ENCODE data around the gene ZG16. TPM values are rescaled to one million over a fixed set of nuclear protein-coding genes. Genes with fewer than 3 reads are reported as not detected.
A peak's percentile ranks its signal among the peaks of the same experiment; 100 is the strongest.

ZG16 gene
- total and polyA plus RNA-seq, 2 experiments from 2014 or later, result not detected

DNA sequence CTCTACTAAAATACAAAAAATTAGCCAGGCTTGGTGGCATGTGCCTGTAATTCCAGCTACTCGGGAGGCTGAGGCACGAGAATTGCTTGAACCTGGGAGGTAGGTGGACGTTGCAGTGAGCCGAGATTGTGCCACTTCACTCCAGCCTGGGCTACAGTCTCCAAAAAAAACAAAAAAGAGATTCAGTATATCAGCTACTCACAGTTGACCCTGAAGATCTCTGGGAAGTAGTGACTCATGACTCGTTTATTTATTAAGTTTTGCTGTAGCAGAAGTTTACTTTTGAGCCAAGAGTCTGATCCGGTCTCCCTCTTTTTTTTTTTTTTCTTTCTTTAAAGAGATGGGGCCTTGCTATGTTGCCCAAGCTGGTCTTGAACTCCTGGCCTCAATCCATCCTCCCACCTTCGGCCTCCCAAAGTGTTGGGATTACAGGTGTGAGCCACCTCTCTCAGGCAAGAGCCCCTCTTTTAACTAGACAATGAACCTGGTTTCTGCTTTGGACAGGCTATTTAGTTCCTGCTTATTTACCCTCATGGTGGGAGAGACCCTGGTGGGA lies 46.6 kb downstream of the ZG16 start:
- Mint-ChIP-seq H3K9me3 (no peaks in the 10 kb centered on the region; the same call in 2 of the 3 replicates), H3K27ac (peak overlapping the region; percentile 93; the same call in 1 of the 2 replicates), H3K27me3 (ENCODE audit: insufficient read depth, low read depth, poor library complexity) (peaks cover 9% of the 10 kb centered on the region), H3K4me3 (no peak overlapping the region), H3K4me1 (peaks cover 24% of the 10 kb centered on the region), H3K36me3 (ENCODE audit: low read depth) (peaks cover 9% of the 10 kb centered on the region)
- Histone ChIP-seq H3F3A (replicated peaks; ENCODE audit: low read depth) (peaks cover 3% of the 10 kb centered on the region), H3K27me3 (ENCODE audit: insufficient read depth) (no peaks in the 10 kb centered on the region), H3K4me2 (no peak overlapping the region), H3K79me2 (replicated peaks; ENCODE audit: insufficient read depth) (no peaks in the 10 kb centered on the region), H3K9me2 (ENCODE audit: insufficient read depth) (no peaks in the 10 kb centered on the region), H3K4me1 (ENCODE audit: insufficient read depth) (no peaks in the 10 kb centered on the region; the same call in 1 of the 2 replicates), H2AFZ (no peak overlapping the region), H3K36me3 (ENCODE audit: insufficient read depth) (peaks cover 3% of the 10 kb centered on the region; the same call in 1 of the 2 replicates), H3K4me3 (no peak overlapping the region), H4K20me1 (replicated peaks; ENCODE audit: insufficient read depth) (peaks cover 3% of the 10 kb centered on the region; the same call in 1 of the 2 replicates), H3K27ac (ENCODE audit: low read depth) (0 out of 2 replicates have a peak overlapping the region, but pooled peaks have one; percentile 32)
- no peak for ATAC-seq
- DNase-seq (ENCODE audit: low spot score), result no peak
- TF ChIP-seq ZNF462 (CRISPR knock-in tag; IDR thresholded peaks at IDR 0.05) (no peak), CREB1 (CRISPR knock-in tag; IDR thresholded peaks at IDR 0.05; ENCODE audit: low read depth) (no peak), EZH2phosphoT487 (IDR thresholded peaks at IDR 0.05; ENCODE audit: unreplicated experiment) (no peak), EZH2 (IDR thresholded peaks at IDR 0.05; ENCODE audit: low read depth, unreplicated experiment) (no peak), ZNF331 (CRISPR knock-in tag; IDR thresholded peaks at IDR 0.05; ENCODE audit: low read depth) (no peak), STAT1 (IDR thresholded peaks at IDR 0.05; ENCODE audit: unreplicated experiment) (no peak), NANOG (IDR thresholded peaks at IDR 0.05; ENCODE audit: borderline replicate concordance) (no peak), JUNB (IDR thresholded peaks at IDR 0.05; ENCODE audit: unreplicated experiment) (no peak), REST (IDR thresholded peaks at IDR 0.05; ENCODE audit: unreplicated experiment) (no peak), ZNF114 (CRISPR knock-in tag; IDR thresholded peaks at IDR 0.05) (no peak), POLR2AphosphoS5 (IDR thresholded peaks at IDR 0.05; ENCODE audit: low read depth) (no peak)
- TF ChIP-seq, protein P1, sequence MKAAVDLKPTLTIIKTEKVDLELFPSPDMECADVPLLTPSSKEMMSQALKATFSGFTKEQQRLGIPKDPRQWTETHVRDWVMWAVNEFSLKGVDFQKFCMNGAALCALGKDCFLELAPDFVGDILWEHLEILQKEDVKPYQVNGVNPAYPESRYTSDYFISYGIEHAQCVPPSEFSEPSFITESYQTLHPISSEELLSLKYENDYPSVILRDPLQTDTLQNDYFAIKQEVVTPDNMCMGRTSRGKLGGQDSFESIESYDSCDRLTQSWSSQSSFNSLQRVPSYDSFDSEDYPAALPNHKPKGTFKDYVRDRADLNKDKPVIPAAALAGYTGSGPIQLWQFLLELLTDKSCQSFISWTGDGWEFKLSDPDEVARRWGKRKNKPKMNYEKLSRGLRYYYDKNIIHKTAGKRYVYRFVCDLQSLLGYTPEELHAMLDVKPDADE (IDR thresholded peaks at IDR 0.05), result no peak
- TF ChIP-seq, protein P2, sequence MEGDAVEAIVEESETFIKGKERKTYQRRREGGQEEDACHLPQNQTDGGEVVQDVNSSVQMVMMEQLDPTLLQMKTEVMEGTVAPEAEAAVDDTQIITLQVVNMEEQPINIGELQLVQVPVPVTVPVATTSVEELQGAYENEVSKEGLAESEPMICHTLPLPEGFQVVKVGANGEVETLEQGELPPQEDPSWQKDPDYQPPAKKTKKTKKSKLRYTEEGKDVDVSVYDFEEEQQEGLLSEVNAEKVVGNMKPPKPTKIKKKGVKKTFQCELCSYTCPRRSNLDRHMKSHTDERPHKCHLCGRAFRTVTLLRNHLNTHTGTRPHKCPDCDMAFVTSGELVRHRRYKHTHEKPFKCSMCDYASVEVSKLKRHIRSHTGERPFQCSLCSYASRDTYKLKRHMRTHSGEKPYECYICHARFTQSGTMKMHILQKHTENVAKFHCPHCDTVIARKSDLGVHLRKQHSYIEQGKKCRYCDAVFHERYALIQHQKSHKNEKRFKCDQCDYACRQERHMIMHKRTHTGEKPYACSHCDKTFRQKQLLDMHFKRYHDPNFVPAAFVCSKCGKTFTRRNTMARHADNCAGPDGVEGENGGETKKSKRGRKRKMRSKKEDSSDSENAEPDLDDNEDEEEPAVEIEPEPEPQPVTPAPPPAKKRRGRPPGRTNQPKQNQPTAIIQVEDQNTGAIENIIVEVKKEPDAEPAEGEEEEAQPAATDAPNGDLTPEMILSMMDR (conservative IDR thresholded peaks at IDR 0.05; ENCODE audit: low read depth in 2 of 2), result no peak

Measured in GM23338 (cell line).